B cell (primary cell): ENCODE measurements around the gene HHIPL2. TPM values are rescaled to one million over a fixed set of nuclear protein-coding genes. Genes with fewer than 3 reads are reported as not detected.
"Not testable (repeated sequence)": the region's sequence is repeated elsewhere in the genome, so short reads cannot be mapped to it uniquely, and the experiment has no call there.

Experiments used
- ATAC-seq: fragments of 200-7000 bp; cut with Tn5 transposase; one replicate; pipeline ENCODE4 v1.10.0; 2021; ENCODE audit warnings: low read depth, mild to moderate bottlenecking, moderate number of reproducible peaks, moderate library complexity
- CTCF ChIA-PET: fragments of 350-600 bp; sonication (Branson Sonifier 250); formaldehyde crosslinking; loops from one replicate; lab custom pipeline; 2021; ENCODE audit warnings: antibody characterized with exemption, inconsistent platforms; lab: Charles Lee
- POLR2A ChIA-PET: fragments of 350-600 bp; sonication (Branson Sonifier 250); formaldehyde crosslinking; loops from one replicate; lab custom pipeline; 2021; ENCODE audit warnings: antibody characterized with exemption; lab: Charles Lee
- DNase-seq: peaks from one replicate; pipeline ENCODE4 v3.0.0; 2013
- H2AFZ ChIP-seq: 2 replicates; pipeline ENCODE4 v1.6.1; 2012; ENCODE audit warnings: mild to moderate bottlenecking, low read depth, low read length; ENCODE audit not compliant: insufficient read depth, poor library complexity, severe bottlenecking
- H3K27ac ChIP-seq, 2 donors: 1 replicate in 1 of 2; 2 replicates in 1 of 2; pipeline ENCODE4 v1.5.1; 2012 to 2013; ENCODE audit warnings: low read length in 2 of 2, mild to moderate bottlenecking in 2 of 2, moderate library complexity in 1 of 2
- H3K27me3 ChIP-seq, 4 experiments: fragments of 200-600 bp in 1 of 4; sonication (generic) in 1 of 4; replicated peaks in 1 of 4; 1 replicate in 2 of 4; 2 replicates in 2 of 4; pipeline versions ENCODE4 v1.6.1 to v1.7.0; 2013 to 2016; ENCODE audit warnings: low read length in 3 of 4, mild to moderate bottlenecking in 2 of 4, mixed read lengths in 1 of 4, moderate library complexity in 1 of 4; ENCODE audit not compliant: insufficient read depth in 4 of 4, control insufficient read depth in 3 of 4; ENCODE audit errors: control extremely low read depth in 1 of 4
- H3K36me3 ChIP-seq, 2 experiments: replicated peaks in 1 of 2; 1 replicate in 1 of 2; 2 replicates in 1 of 2; pipeline versions ENCODE4 v1.6.1 to v1.7.1; 2013; ENCODE audit warnings: low read length in 1 of 2; ENCODE audit not compliant: insufficient read depth in 2 of 2, control insufficient read depth in 1 of 2; ENCODE audit errors: control extremely low read depth in 1 of 2, extremely low read depth in 1 of 2
- H3K4me1 ChIP-seq, 2 donors: fragments of 200-600 bp in 1 of 2; sonication (generic) in 1 of 2; 1 replicate in 1 of 2; 2 replicates in 1 of 2; pipeline versions ENCODE4 v1.5.1 to v1.6.1; 2013 to 2017; ENCODE audit warnings: low read length in 2 of 2; ENCODE audit not compliant: control insufficient read depth in 2 of 2, insufficient read depth in 2 of 2
- H3K4me2 ChIP-seq: replicated peaks from 2 replicates; pipeline ENCODE3; 2012; ENCODE audit warnings: mild to moderate bottlenecking, low read depth, low read length; ENCODE audit not compliant: poor library complexity, severe bottlenecking
- H3K4me3 ChIP-seq, 5 experiments: fragments of 200-600 bp in 1 of 5; sonication (generic) in 1 of 5; 1 replicate in 3 of 5; 2 replicates in 2 of 5; pipeline versions ENCODE4 v1.5.1 to v1.7.0; 2011 to 2016; ENCODE audit warnings: low read length in 4 of 5, mild to moderate bottlenecking in 4 of 5, low read depth in 2 of 5, control low read depth in 1 of 5, moderate library complexity in 1 of 5; ENCODE audit not compliant: insufficient read depth in 1 of 5; ENCODE audit errors: control extremely low read depth in 1 of 5, extremely low read depth in 1 of 5
- H3K79me2 ChIP-seq: fragments of 200-600 bp; sonication (generic); one replicate; pipeline ENCODE4 v1.6.0; 2016; ENCODE audit warnings: low read length; ENCODE audit not compliant: control insufficient read depth, insufficient read depth
- H3K9ac ChIP-seq: fragments of 200-600 bp; sonication (generic); 2 replicates; pipeline ENCODE4 v1.6.1; 2017; ENCODE audit warnings: mild to moderate bottlenecking, low read length, moderate library complexity
- H3K9me3 ChIP-seq, 3 donors: one replicate each; pipeline versions ENCODE4 v1.6.1 to v1.7.1; 2013; ENCODE audit warnings: low read length in 2 of 3; ENCODE audit not compliant: control insufficient read depth in 2 of 3, insufficient read depth in 1 of 3; ENCODE audit errors: control extremely low read depth in 1 of 3
- H4K20me1 ChIP-seq: 2 replicates; pipeline ENCODE4 v1.6.0; 2012; ENCODE audit warnings: mild to moderate bottlenecking, low read length; ENCODE audit not compliant: insufficient read depth, control insufficient read depth, poor library complexity, severe bottlenecking
- H3K27ac Mint-ChIP-seq: one replicate; pipeline ENCODE4 v1.8.0; 2021; ENCODE audit warnings: mixed read lengths
- H3K27me3 Mint-ChIP-seq: one replicate; pipeline ENCODE4 v1.8.0; 2021; ENCODE audit warnings: mixed read lengths
- H3K4me1 Mint-ChIP-seq: one replicate; pipeline ENCODE4 v1.8.0; 2021; ENCODE audit warnings: mixed read lengths
- H3K4me3 Mint-ChIP-seq: one replicate; pipeline ENCODE4 v1.8.0; 2021; ENCODE audit warnings: mixed read lengths
- H3K9me3 Mint-ChIP-seq: one replicate; pipeline ENCODE4 v1.8.0; 2022; ENCODE audit warnings: mixed read lengths; ENCODE audit not compliant: insufficient read depth
- WGBS: methylation state at CpG from one replicate; pipeline ENCODE4 v1.1.5; 2013; ENCODE audit warnings: missing lambda C conversion rate; ENCODE audit not compliant: insufficient coverage; 5-methylcytosine and 5-hydroxymethylcytosine counted together
- intact Hi-C: fragments of 100-400 bp; cut with micrococcal nuclease; formaldehyde crosslinking; loops from one replicate; pipeline ENCODE4 v1.10.0; 2022
- polyA plus RNA-seq: library from polyadenylated mRNA; depleted of rRNA; stranded (reverse); fragments of >200 nt; gene quantifications from 2 replicates; pipeline ENCODE4 v1.2.3, GENCODE V29; 2012
- small RNA-seq: library from RNA; depleted of rRNA; stranded (forward); fragments of <200 nt; gene quantifications from one replicate; pipeline ENCODE3, GENCODE V24; 2012; ENCODE audit warnings: low replicate concordance, low read depth; ENCODE audit not compliant: insufficient read length
- total RNA-seq, 2 donors: library from RNA; stranded (reverse); fragments of 120-200 nt in 1 of 2; gene quantifications; 1 replicate in 1 of 2; 2 replicates in 1 of 2; pipeline versions ENCODE4 v1.2.3 to v1.2.4, GENCODE V29; 2013 to 2022

The HHIPL2 gene
- total and polyA plus RNA-seq, 2 donors (not counting 1 experiment from before 2014, with no cell fraction given), result 0.63 to 0.99 TPM

GRCh38 chr1:222472776-222473540 is 74.9 kb downstream of the HHIPL2 start:
- CTCF ChIA-PET, result interaction anchor here (1.4 to 2.7 kb wide), 3 partner anchors 12 to 161 kb away, joined by 3 to 8 read pairs (median 4); no protein-coding TSS in a partner anchor
- WGBS, result 98% methylated on average over 19 of the region's 33 CpGs

More at GRCh38 chr1:222472776-222473540, 74.9 kb downstream of the HHIPL2 start:
- H4K20me1 ChIP-seq, H3K4me1 ChIP-seq, H3K4me2 ChIP-seq, H3K9ac ChIP-seq, H3K9me3 Mint-ChIP-seq, intact Hi-C loops, H3K27me3 ChIP-seq, POLR2A ChIA-PET, H3K4me3 ChIP-seq, H3K27ac ChIP-seq, H3K27ac Mint-ChIP-seq, H3K36me3 ChIP-seq, H3K79me2 ChIP-seq, H2AFZ ChIP-seq, H3K9me3 ChIP-seq, H3K4me1 Mint-ChIP-seq, DNase-seq, H3K4me3 Mint-ChIP-seq, H3K27me3 Mint-ChIP-seq, ATAC-seq: not testable (repeated sequence)

Small RNA genes lying within 50 kb of the gene (small RNA-seq; reads per million reads assigned to genes)
- not detected for gene RNU6-791P

Other genes with a start within 250 kb of the HHIPL2 start
- 23.7 and 25.9 TPM in 2 replicates for gene TAF1A, start 41.8 kb upstream of the HHIPL2 start, total RNA-seq
- 12.7 and 24.9 TPM in 2 replicates for gene TAF1A, start 41.8 kb upstream of the HHIPL2 start, polyA plus RNA-seq
- 109 and 116 TPM in 2 replicates for gene MIA3, start 70.0 kb upstream of the HHIPL2 start, total RNA-seq
- gene MIA3, start 70.0 kb upstream of the HHIPL2 start, polyA plus RNA-seq, result 66.5 and 69.2 TPM in 2 replicates
- 77.7 and 79.9 TPM in 2 replicates for gene AIDA, start 164.4 kb upstream of the HHIPL2 start, total RNA-seq
- gene AIDA, start 164.4 kb upstream of the HHIPL2 start, polyA plus RNA-seq, result 40.5 and 41.7 TPM in 2 replicates
- gene BROX, start 164.5 kb upstream of the HHIPL2 start, total RNA-seq, result 55.1 and 57.8 TPM in 2 replicates
- 8.7 and 10.8 TPM in 2 replicates for gene BROX, start 164.5 kb upstream of the HHIPL2 start, polyA plus RNA-seq
- 19.6 and 19.9 TPM in 2 replicates for gene FAM177B, start 189.1 kb upstream of the HHIPL2 start, total RNA-seq
- 12.2 and 12.8 TPM in 2 replicates for gene FAM177B, start 189.1 kb upstream of the HHIPL2 start, polyA plus RNA-seq